Panc1 (cell line): Measurements from ENCODE around the gene SPATA31E1. TPM values are rescaled to one million over a fixed set of nuclear protein-coding genes. Genes with fewer than 3 reads are reported as not detected.

Experiments
- ATAC-seq: fragments of 200-7000 bp; cut with Tn5 transposase; 2 replicates; pipeline ENCODE4 v1.9.1; 2020; ENCODE audit warnings: mild to moderate bottlenecking, moderate library complexity
- BruUV-seq: library from RNA; stranded (reverse); fragments of 400-500 nt; replicated peaks from 2 replicates; lab custom pipeline; 2021; lab: Mats Ljungman, UMichigan
- CTCF ChIA-PET: fragments of 300-600 bp; sonication (Branson Sonifier 250); formaldehyde crosslinking; loops from one replicate; lab custom pipeline; 2022; ENCODE audit warnings: antibody characterized with exemption; lab: Charles Lee
- POLR2A ChIA-PET: fragments of 300-600 bp; sonication (Branson Sonifier 250); formaldehyde crosslinking; loops from one replicate; lab custom pipeline; 2022; ENCODE audit warnings: antibody characterized with exemption; lab: Charles Lee
- DNase-seq: peaks from one replicate; pipeline ENCODE4 v3.0.0-alpha.2; 2010; ENCODE audit warnings: low read depth, low spot score
- H3K27ac ChIP-seq: 2 replicates; pipeline ENCODE4 v1.5.1; 2011; ENCODE audit warnings: mild to moderate bottlenecking, low read length, inconsistent platforms
- H3K27me3 ChIP-seq: fragments of 200-500 bp; sonication (Bioruptor generic); 2 replicates; pipeline ENCODE4 v1.6.0; 2014; ENCODE audit warnings: low read length, inconsistent platforms; ENCODE audit not compliant: control insufficient read depth, insufficient read depth
- H3K36me3 ChIP-seq: fragments of 200-500 bp; sonication (Bioruptor generic); 2 replicates; pipeline ENCODE4 v1.5.1; 2014; ENCODE audit warnings: inconsistent platforms, mild to moderate bottlenecking, low read length, moderate library complexity; ENCODE audit not compliant: control insufficient read depth, insufficient read depth
- H3K4me1 ChIP-seq: 2 replicates; pipeline ENCODE4 v1.5.1; 2011; ENCODE audit warnings: inconsistent platforms, mild to moderate bottlenecking, low read length, moderate library complexity; ENCODE audit not compliant: control insufficient read depth, insufficient read depth
- H3K4me3 ChIP-seq, 2 experiments: 2 replicates each; pipeline ENCODE4 v1.5.1; 2011 to 2012; ENCODE audit warnings: low read depth in 2 of 2, low read length in 2 of 2, mild to moderate bottlenecking in 2 of 2, inconsistent platforms in 1 of 2, moderate library complexity in 1 of 2
- H3K9me3 ChIP-seq: fragments of 200-500 bp; sonication (Bioruptor generic); 2 replicates; pipeline ENCODE4 v1.5.1; 2014; ENCODE audit warnings: low read depth, mild to moderate bottlenecking, inconsistent platforms, low read length, moderate library complexity; ENCODE audit not compliant: control insufficient read depth, insufficient read depth
- CTCF ChIP-seq: fragments of 450-650 bp; IDR thresholded peaks from 2 replicates; pipeline ENCODE4 v1.5.1; 2017; ENCODE audit warnings: mild to moderate bottlenecking
- POLR2AphosphoS5 ChIP-seq: IDR thresholded peaks from 2 replicates; pipeline ENCODE4 v1.6.1; 2012; ENCODE audit warnings: mild to moderate bottlenecking, low read depth, low read length, moderate library complexity
- SIN3A ChIP-seq: IDR thresholded peaks from 2 replicates; pipeline ENCODE4 v1.6.1; 2012; ENCODE audit warnings: low read depth, mild to moderate bottlenecking, low read length, moderate library complexity, borderline replicate concordance; ENCODE audit not compliant: insufficient read depth
- TCF7L2 ChIP-seq: IDR thresholded peaks from 2 replicates; pipeline ENCODE4 v1.6.1; 2011; ENCODE audit warnings: mild to moderate bottlenecking, low read depth, low read length, inconsistent platforms
- in situ Hi-C: cut with HindIII; loops from 2 replicates; pipeline ENCODE4 v1.10.0; 2016; ENCODE audit warnings: low sequenced_read_pairs, low pct_unique_long_range_greater_than_20kb
- intact Hi-C: fragments of 100-400 bp; cut with micrococcal nuclease; formaldehyde crosslinking; loops from one replicate; pipeline ENCODE4 v1.10.0; 2022; ENCODE audit not compliant: unreplicated experiment
- total RNA-seq: library from RNA; stranded (reverse); gene quantifications from one replicate; pipeline ENCODE4 v1.2.1, GENCODE V29; 2021; ENCODE audit not compliant: unreplicated experiment
- TF ChIP-seq, protein P1 (sequence below), 2 experiments: IDR thresholded peaks; 2 replicates each; pipeline ENCODE4 v1.6.1; 2011 to 2012; ENCODE audit warnings: low read depth in 2 of 2, control low read depth in 1 of 2, low read length in 1 of 2, mild to moderate bottlenecking in 1 of 2, moderate library complexity in 1 of 2; ENCODE audit not compliant: insufficient read depth in 1 of 2

SPATA31E1 gene
- total RNA-seq, 1 experiment from 2014 or later: not detected

GRCh38 chr9:87840134-87840533 lies 42.5 kb upstream of the SPATA31E1 start:
- intact Hi-C loops: no loop called here
- in situ Hi-C loops: no loop called here
- DNase-seq (no peak), ATAC-seq (no peak)
- ChIA-PET CTCF (no interaction called here), POLR2A (no interaction called here)
- BruUV-seq: no TSS peak
- Histone ChIP-seq H3K27ac (no peak overlapping the region), H3K27me3 (no peaks in the 10 kb centered on the region), H3K9me3 (no peaks in the 10 kb centered on the region), H3K36me3 (no peaks in the 10 kb centered on the region), H3K4me3 (no peak overlapping the region), H3K4me1 (no peaks in the 10 kb centered on the region)
- TF ChIP-seq TCF7L2: no peak
- TF ChIP-seq SIN3A: no peak
- TF ChIP-seq POLR2AphosphoS5: no peak
- TF ChIP-seq, protein P1, sequence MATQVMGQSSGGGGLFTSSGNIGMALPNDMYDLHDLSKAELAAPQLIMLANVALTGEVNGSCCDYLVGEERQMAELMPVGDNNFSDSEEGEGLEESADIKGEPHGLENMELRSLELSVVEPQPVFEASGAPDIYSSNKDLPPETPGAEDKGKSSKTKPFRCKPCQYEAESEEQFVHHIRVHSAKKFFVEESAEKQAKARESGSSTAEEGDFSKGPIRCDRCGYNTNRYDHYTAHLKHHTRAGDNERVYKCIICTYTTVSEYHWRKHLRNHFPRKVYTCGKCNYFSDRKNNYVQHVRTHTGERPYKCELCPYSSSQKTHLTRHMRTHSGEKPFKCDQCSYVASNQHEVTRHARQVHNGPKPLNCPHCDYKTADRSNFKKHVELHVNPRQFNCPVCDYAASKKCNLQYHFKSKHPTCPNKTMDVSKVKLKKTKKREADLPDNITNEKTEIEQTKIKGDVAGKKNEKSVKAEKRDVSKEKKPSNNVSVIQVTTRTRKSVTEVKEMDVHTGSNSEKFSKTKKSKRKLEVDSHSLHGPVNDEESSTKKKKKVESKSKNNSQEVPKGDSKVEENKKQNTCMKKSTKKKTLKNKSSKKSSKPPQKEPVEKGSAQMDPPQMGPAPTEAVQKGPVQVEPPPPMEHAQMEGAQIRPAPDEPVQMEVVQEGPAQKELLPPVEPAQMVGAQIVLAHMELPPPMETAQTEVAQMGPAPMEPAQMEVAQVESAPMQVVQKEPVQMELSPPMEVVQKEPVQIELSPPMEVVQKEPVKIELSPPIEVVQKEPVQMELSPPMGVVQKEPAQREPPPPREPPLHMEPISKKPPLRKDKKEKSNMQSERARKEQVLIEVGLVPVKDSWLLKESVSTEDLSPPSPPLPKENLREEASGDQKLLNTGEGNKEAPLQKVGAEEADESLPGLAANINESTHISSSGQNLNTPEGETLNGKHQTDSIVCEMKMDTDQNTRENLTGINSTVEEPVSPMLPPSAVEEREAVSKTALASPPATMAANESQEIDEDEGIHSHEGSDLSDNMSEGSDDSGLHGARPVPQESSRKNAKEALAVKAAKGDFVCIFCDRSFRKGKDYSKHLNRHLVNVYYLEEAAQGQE (IDR thresholded peaks at IDR 0.05; ENCODE audit: insufficient read depth in 1 of 2, low read depth in 2 of 2, low read length in 1 of 2): no peak
- TF ChIP-seq CTCF: no peak

DNA sequence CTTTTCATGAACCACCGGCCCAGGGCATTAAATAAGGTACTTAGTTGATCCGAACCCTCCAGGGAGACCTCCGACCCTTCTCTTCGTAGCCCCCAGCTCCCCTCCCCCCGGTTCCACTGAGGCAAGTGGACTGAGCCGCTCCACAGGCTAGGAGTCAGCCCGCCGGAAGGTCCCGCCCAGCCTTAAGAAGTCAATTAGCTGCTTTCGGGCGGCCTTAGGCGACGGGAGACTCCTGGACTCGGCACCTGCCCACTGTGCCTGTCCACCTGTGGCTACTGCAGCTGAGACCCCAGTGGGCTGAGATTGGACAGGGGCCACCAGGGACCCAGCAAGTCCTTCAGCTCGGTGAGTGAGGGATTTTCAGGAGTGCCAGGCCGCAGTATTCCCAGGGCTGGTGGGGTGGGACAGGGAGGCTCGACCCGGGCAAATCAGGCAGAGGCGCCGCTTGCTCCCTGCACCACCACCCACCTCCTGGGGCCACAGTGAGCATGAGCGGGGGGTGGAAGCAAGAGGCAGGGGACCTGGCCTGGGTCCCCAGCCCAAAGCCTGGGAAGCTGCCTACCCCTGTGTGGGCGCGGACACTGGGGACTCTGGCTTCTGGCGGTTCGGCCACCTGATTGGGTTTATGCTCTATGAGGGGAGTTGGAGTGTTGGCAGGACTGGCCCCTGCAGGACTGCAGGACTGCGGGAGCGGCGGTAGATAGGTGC lies 39.6 kb upstream of the SPATA31E1 start:
- ChIA-PET CTCF (no interaction called here), POLR2A (no interaction called here)
- intact Hi-C loops (no loop called here), in situ Hi-C loops (no loop called here)
- ATAC-seq: no peak
- no TSS peak for BruUV-seq
- H3K36me3 ChIP-seq: no peaks in the 10 kb centered on the region
- H3K4me3 ChIP-seq: no peak overlapping the region
- H3K27me3 ChIP-seq: no peaks in the 10 kb centered on the region
- no peak overlapping the region for H3K27ac ChIP-seq
- H3K9me3 ChIP-seq: no peaks in the 10 kb centered on the region
- H3K4me1 ChIP-seq: no peaks in the 10 kb centered on the region
- DNase-seq: no peak
- TF ChIP-seq, protein P1 (IDR thresholded peaks at IDR 0.05; ENCODE audit: insufficient read depth in 1 of 2, low read depth in 2 of 2, low read length in 1 of 2): no peak
- no peak for TF ChIP-seq SIN3A
- no peak for TF ChIP-seq CTCF
- TF ChIP-seq TCF7L2: no peak
- no peak for TF ChIP-seq POLR2AphosphoS5
